NCI-H510A treated with DMSO at 0.1 percent for 48 hours (cell line): ENCODE measurements around the gene SUCLG2.

Experiments used
- DNase-seq: peaks from one replicate; lab custom pipeline; 2025; lab: John Stamatoyannopoulos, UW

SUCLG2 gene

DNA sequence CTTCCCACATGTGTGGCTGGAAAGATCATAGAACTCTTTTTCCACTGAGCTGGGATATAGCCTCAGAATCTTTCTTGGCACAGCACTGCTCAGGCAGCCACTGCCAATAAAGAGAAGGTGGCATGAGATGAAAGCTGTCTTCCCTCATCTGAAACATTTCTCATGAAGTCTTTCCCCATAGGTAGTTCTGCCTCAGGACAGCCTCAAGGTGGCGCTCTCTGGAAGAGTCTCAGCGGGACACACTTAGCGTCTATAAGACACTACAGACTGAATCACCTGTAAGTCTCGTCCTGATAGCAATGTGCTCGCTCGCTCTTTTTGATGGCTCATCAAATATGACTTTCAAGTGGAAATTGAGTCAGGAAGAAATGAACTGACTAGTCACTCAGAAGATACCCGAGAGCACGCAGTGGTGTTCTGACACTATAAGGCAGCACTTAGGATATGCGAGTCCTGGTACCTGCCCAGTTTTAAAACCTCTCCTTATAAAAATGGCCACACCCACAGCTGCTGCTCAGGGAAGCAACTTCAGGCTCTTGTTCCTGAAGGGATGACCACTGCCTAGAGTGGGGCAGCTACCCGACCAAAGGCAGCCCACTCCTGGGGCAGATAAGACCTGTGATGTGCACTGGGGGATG, 269.5 kb downstream of the SUCLG2 start:
- DNase-seq: peak; percentile 31

DNA sequence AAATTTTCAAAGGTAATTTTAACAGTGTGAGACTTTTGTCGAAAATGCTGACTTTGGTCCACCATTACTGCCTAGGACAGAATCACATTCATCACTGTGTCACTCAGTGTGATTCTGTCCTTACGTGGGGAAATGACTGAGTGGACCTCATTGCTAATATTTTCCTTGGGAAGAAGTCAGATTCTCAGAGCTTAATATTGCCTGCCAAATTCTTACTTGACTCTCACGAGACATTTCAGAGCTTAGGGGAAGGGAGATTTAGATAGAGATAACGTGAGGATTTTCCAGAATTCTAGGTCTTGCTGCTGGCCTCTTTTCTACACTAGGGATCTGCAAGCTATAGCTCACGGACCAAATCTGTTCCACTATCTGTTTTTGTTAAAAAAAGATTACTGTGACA, 270.4 kb downstream of the SUCLG2 start:
- no peak for DNase-seq

DNA sequence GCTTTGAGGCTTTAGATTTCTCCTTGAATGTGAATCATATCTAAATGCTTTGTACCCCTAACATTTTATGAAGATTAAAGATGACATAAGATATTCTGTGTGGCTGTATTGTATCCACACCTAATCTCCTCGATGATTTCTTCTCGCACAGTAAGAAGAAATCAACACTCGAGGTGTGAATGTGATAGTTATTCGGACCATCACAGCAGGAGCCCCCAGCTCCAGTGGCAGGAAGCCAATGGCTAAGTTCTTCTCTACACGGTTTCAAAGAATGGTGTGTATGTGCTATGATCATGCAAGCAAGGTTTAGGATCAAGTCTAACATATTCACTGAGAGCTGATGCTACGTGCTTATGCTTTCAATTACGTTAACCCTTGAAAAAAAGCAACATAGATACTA, 271.0 kb downstream of the SUCLG2 start:
- no peak for DNase-seq

- no peak for DNase-seq
Observed at GRCh38 chr3:67382536-67382935, 271.9 kb downstream of the SUCLG2 start.

DNA sequence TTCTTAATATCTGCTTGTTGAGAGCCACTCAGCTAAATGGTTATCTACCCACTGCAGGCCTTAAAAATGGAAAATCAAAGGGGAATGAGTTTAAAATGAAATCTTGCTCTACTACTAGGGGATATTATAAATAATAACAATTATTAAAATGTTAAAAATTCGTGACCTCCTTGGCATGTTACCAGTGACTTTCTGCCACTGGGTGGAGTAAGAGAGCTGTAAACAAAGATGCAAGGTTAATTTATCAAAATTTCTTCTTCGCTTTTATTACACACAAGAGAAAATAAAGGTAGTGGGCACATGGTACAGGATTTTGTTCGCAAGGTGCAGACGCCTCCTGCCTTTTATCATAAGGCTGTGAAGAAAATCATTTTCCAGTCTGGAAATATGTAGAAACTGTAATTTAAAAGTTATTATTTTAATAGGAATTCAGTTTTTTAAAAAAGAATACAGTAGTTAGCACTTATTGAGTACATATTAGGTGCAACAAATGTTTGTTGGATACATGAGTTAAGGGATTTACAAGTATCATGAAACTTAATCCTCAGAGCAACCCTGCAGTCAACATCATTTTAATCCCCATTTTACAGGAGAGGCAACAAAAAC, 272.6 kb downstream of the SUCLG2 start:
- peak; percentile 38 for DNase-seq

- no peak for DNase-seq
Observed at GRCh38 chr3:67380118-67380517, 274.3 kb downstream of the SUCLG2 start.

GRCh38 chr3:67377299-67377698, 277.1 kb downstream of the SUCLG2 start:
- DNase-seq: no peak

DNA sequence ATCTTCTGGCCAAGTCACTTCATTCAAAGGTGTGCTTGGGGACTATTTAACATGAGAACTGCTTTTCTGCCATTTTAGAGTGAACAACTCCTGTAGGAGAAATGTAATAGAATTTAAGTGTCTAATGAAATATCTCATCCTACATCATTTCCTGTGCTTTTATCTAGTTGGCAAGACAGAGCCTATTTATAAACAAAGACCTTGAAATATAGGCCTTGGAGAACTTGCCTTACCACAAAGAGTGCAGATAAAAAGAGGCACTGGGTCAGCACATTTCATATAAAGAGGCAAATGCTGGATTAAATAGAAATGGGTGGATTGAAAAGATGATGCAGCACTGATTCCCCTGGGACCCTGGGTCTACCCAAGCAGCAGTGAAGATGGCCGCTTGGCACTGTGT, 278.0 kb downstream of the SUCLG2 start:
- no peak for DNase-seq

DNA sequence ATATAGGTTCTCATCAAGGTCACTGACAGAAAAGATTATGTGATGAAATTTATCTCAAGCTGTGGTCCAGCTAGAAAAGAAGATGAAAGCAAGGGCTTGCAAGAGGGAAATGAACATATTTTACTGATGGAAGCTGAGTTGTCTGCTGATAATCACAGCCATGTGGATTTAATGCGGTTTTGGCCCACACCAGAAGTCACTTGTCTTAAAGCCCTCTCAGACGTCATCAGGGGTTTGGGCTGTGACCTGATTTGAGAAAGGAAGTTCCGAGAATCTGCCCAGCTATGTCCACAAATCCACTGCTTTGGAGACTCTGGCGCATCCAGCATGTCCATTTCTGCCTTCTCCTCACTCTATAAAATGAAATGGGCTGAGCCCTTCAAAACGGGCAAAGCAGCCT, 278.4 kb downstream of the SUCLG2 start:
- no peak for DNase-seq

GRCh38 chr3:67362686-67363085, 291.7 kb downstream of the SUCLG2 start:
- no peak for DNase-seq

- no peak for DNase-seq
Observed at GRCh38 chr3:67361770-67362169, 292.6 kb downstream of the SUCLG2 start.

DNA sequence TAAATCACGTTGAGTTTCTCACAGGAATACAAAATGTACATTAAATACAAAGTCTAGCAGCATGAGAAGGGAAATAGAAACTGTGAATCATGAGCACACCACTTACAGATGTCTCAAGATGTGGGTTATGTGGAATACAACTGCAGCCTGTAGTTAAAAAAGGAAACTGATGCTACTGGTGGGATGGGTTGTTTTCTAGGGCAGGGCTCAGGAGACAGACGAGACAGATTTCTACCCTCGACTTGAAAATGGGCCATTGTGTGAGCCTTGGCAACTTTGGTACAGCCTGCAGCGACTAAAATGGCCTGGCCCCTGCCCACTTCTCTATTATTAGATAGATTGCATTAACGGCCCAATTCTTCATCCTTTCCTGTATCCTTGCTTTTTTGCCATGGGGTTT, 293.1 kb downstream of the SUCLG2 start:
- DNase-seq: no peak

- DNase-seq: peak; percentile 23
Observed at GRCh38 chr3:67357610-67358458, 296.6 kb downstream of the SUCLG2 start.

DNA sequence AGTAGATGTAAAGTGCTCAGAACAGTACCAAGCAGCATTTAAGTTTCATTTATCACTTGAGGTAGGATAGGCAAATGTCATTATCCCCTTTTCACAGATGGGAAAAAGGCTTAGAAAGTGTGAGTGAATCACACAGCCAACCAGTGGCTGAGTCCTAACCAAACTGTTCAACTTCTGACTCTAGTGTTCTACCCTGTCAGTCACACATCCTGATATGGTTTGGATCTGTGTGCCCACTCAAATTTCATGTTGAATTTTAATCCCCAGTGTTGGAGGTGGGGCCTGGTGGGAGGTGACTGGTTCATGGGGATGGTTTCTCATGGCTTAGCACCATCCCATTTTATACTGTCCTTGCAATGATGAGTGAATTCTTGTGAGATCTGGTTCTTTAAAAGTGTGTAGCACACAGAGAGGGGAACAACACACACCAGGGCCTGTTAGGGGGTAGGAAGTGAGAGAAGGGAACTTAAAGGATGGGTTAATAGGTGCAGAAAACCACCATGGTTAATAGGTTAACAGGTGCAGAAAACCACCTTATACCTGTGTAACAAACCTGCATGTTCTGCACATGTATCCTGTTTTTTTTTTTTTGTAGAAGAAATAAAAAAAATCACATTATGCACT, 304.7 kb downstream of the SUCLG2 start:
- DNase-seq: no peak

- DNase-seq: no peak
Observed at GRCh38 chr3:67346081-67346480, 308.3 kb downstream of the SUCLG2 start.

DNA sequence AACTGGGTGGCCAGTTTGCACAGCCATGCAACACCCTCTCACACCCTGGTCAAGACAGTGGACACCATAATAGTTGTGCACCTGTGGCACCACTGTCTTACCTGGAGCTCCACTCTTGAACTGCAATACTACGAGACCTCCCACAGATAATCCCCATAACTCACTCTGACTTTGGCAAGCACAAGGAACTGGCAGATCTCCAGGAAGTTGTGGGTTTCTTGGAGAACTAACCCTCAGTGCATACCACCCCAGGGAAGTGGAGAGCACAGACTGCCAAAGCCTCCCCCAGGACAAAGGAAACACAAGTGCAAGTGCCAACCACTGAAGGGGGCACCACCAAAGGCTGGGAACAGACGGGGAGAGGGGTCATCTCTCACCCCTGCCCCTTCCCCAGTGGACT, 318.6 kb downstream of the SUCLG2 start:
- no peak for DNase-seq

- no peak for DNase-seq
Observed at GRCh38 chr3:67334588-67334987, 319.8 kb downstream of the SUCLG2 start.

DNA sequence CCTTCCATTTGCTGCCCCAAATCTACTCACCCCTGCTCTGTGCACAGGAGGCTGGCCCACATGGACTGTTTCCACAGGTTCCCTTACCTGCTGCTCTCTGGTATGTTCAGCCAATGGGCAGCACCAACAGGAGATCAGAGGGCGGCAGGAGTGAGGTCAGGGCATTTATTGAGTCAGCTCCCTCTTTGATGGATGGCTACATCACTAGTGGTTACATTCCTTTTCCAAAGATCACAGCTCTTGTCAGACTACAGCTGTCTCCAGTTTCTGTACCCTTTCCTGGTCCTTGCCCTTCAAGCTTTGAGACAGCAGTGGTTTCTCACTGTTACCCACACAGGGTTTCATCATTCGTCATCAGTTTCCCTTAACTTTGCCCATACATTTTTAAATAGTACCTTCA, 325.1 kb downstream of the SUCLG2 start:
- no peak for DNase-seq

DNA sequence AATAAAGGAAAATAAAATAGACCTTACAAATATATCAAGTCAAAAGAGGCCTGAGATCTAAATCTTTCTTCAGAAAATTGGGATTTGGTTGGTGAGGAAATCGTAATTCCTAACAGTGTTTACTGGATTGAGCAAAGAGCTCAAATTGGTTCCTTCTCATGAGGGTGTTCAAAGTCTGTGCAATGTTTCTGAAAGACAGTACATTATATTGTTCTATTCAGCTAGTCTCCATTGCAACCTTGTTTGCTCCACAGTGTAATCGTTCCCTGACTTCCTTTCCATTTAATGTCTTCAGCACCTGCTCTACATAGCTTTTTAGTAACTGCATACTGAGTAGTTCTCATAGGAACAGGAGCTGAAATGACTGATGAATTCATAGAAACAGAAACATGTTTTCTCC, 326.8 kb downstream of the SUCLG2 start:
- no peak for DNase-seq

GRCh38 chr3:67325231-67325630, 329.2 kb downstream of the SUCLG2 start:
- peak; percentile 55 for DNase-seq
